ENCODE measurements around the gene AFG3L2. TPM values are rescaled to one million over a fixed set of nuclear protein-coding genes. Genes with fewer than 3 reads are reported as not detected.
A peak's percentile ranks its signal among the peaks of the same experiment; 100 is the strongest.

AFG3L2 gene
- total RNA-seq, 1 donor from 2014 or later, result 46.7 TPM

GRCh38 chr18:12301263-12302005 is 75.6 kb downstream of the AFG3L2 start:
- H3K4me1 Mint-ChIP-seq (ENCODE audit: low read depth, unreplicated experiment), result peaks cover 11% of the 10 kb centered on the region
- Histone ChIP-seq H3K27me3 (ENCODE audit: insufficient read depth, low read length) (no peaks in the 10 kb centered on the region), H3K79me2 (ENCODE audit: insufficient read depth, low read length) (peaks cover 17% of the 10 kb centered on the region), H3K4me3 (ENCODE audit: insufficient read depth, low read depth, low read length) (no peak overlapping the region), H3K4me2 (ENCODE audit: low read length) (no peak overlapping the region), H3K9ac (ENCODE audit: low read length) (no peak overlapping the region), H3K9me3 (ENCODE audit: insufficient read depth, low read depth, low read length) (no peaks in the 10 kb centered on the region), H3K36me3 (ENCODE audit: insufficient read depth, low read length) (no peaks in the 10 kb centered on the region), H4K20me1 (ENCODE audit: insufficient read depth, low read length) (peaks cover 6% of the 10 kb centered on the region), H2AFZ (ENCODE audit: low read depth, low read length) (no peak overlapping the region), H3K4me1 (ENCODE audit: insufficient read depth, low read length) (peaks cover 11% of the 10 kb centered on the region), H3K27ac (ENCODE audit: low read depth, low read length) (no peak overlapping the region)
- TF ChIP-seq EZH2 (IDR thresholded peaks at IDR 0.05; ENCODE audit: insufficient read depth, low read length) (no peak), CTCF (IDR thresholded peaks at IDR 0.05; ENCODE audit: insufficient read depth, low read depth, low read length) (no peak)
- H3K9me3 Mint-ChIP-seq (ENCODE audit: unreplicated experiment), result peaks cover 2% of the 10 kb centered on the region
- H3K27ac Mint-ChIP-seq (ENCODE audit: unreplicated experiment), result no peak overlapping the region
- peaks cover 8% of the 10 kb centered on the region for H3K27me3 Mint-ChIP-seq (ENCODE audit: low read depth, unreplicated experiment)
- FAIRE-seq (no peak), DNase-seq (ENCODE audit: low read depth) (no peak)
- H3K4me3 Mint-ChIP-seq (ENCODE audit: unreplicated experiment), result no peak overlapping the region
- H3K36me3 Mint-ChIP-seq (ENCODE audit: low read depth, unreplicated experiment), result peaks cover 2% of the 10 kb centered on the region

DNA sequence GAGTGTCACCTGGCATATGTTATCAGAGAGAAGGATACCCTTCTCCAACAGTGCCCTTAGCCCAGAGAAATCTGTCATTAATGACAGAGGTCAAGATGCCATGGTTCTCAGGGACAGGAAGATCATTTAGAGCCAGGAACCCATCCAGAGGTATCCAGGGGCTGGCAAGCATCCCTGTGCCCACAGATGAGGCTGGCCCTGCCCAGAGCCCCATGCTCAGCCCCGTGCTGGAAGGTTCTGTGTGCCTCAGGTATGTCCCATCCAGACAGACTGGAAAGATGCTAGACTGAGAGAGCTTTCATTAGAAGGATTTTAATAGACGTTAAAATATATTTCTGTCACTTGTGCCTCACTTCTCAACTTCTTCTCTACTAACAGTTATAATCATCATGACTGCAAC is 77.2 kb downstream of the AFG3L2 start:
- Histone ChIP-seq H3K4me3 (ENCODE audit: insufficient read depth, low read depth, low read length) (no peak overlapping the region), H3K9me3 (ENCODE audit: insufficient read depth, low read depth, low read length) (no peaks in the 10 kb centered on the region), H3K4me1 (ENCODE audit: insufficient read depth, low read length) (peaks cover 8% of the 10 kb centered on the region), H4K20me1 (ENCODE audit: insufficient read depth, low read length) (no peaks in the 10 kb centered on the region), H3K27me3 (ENCODE audit: insufficient read depth, low read length) (no peaks in the 10 kb centered on the region), H3K36me3 (ENCODE audit: insufficient read depth, low read length) (no peaks in the 10 kb centered on the region), H3K27ac (ENCODE audit: low read depth, low read length) (no peak overlapping the region), H3K9ac (ENCODE audit: low read length) (no peak overlapping the region), H3K79me2 (ENCODE audit: insufficient read depth, low read length) (peaks cover under 1% of the 10 kb centered on the region), H2AFZ (ENCODE audit: low read depth, low read length) (no peak overlapping the region), H3K4me2 (ENCODE audit: low read length) (no peak overlapping the region)
- TF ChIP-seq CTCF (IDR thresholded peaks at IDR 0.05; ENCODE audit: insufficient read depth, low read depth, low read length) (no peak), EZH2 (IDR thresholded peaks at IDR 0.05; ENCODE audit: insufficient read depth, low read length) (no peak)
- DNase-seq (ENCODE audit: low read depth) (no peak), FAIRE-seq (no peak)
- H3K4me1 Mint-ChIP-seq (ENCODE audit: low read depth, unreplicated experiment), result peaks cover 3% of the 10 kb centered on the region
- H3K36me3 Mint-ChIP-seq (ENCODE audit: low read depth, unreplicated experiment), result peaks cover 2% of the 10 kb centered on the region
- H3K9me3 Mint-ChIP-seq (ENCODE audit: unreplicated experiment), result peaks cover 2% of the 10 kb centered on the region
- no peak overlapping the region for H3K27ac Mint-ChIP-seq (ENCODE audit: unreplicated experiment)
- peaks cover 8% of the 10 kb centered on the region for H3K27me3 Mint-ChIP-seq (ENCODE audit: low read depth, unreplicated experiment)
- H3K4me3 Mint-ChIP-seq (ENCODE audit: unreplicated experiment), result no peak overlapping the region

GRCh38 chr18:12296457-12296856 is 80.6 kb downstream of the AFG3L2 start:
- Mint-ChIP-seq H3K27ac (ENCODE audit: unreplicated experiment) (peak overlapping the region; percentile 3), H3K4me3 (ENCODE audit: unreplicated experiment) (no peak overlapping the region), H3K4me1 (ENCODE audit: low read depth, unreplicated experiment) (peaks cover 2% of the 10 kb centered on the region), H3K36me3 (ENCODE audit: low read depth, unreplicated experiment) (peaks cover 2% of the 10 kb centered on the region), H3K27me3 (ENCODE audit: low read depth, unreplicated experiment) (peaks cover 7% of the 10 kb centered on the region), H3K9me3 (ENCODE audit: unreplicated experiment) (peaks cover 5% of the 10 kb centered on the region)
- Histone ChIP-seq H3K9ac (ENCODE audit: low read length) (peak overlapping the region; percentile 33), H3K4me3 (ENCODE audit: insufficient read depth, low read depth, low read length) (no peak overlapping the region), H4K20me1 (ENCODE audit: insufficient read depth, low read length) (no peaks in the 10 kb centered on the region), H3K79me2 (ENCODE audit: insufficient read depth, low read length) (no peaks in the 10 kb centered on the region), H3K36me3 (ENCODE audit: insufficient read depth, low read length) (no peaks in the 10 kb centered on the region), H2AFZ (ENCODE audit: low read depth, low read length) (no peak overlapping the region), H3K27me3 (ENCODE audit: insufficient read depth, low read length) (no peaks in the 10 kb centered on the region), H3K9me3 (ENCODE audit: insufficient read depth, low read depth, low read length) (no peaks in the 10 kb centered on the region), H3K4me2 (ENCODE audit: low read length) (peak overlapping the region; percentile 48), H3K4me1 (ENCODE audit: insufficient read depth, low read length) (peaks cover 8% of the 10 kb centered on the region), H3K27ac (ENCODE audit: low read depth, low read length) (peak overlapping the region; percentile 66)
- FAIRE-seq (no peak), DNase-seq (ENCODE audit: low read depth) (no peak)
- no peak for TF ChIP-seq CTCF (IDR thresholded peaks at IDR 0.05; ENCODE audit: insufficient read depth, low read depth, low read length)
- TF ChIP-seq EZH2 (IDR thresholded peaks at IDR 0.05; ENCODE audit: insufficient read depth, low read length), result no peak

Measured in astrocyte (in vitro differentiated cells and primary cell).